Loucy (cell line): ENCODE measurements around the gene LTB.

ENCODE experiments used
- CTCF ChIP-seq: fragments of 200-600 bp; sonication (generic); conservative IDR thresholded peaks from 2 replicates; pipeline ENCODE4 v1.5.1; 2014; ENCODE audit warnings: mild to moderate bottlenecking, antibody characterized with exemption, low read length
- EZH2phosphoT487 ChIP-seq: fragments of 200-600 bp; IDR thresholded peaks from 2 replicates; pipeline ENCODE4 v1.6.1; 2018; ENCODE audit warnings: antibody characterized with exemption, mild to moderate bottlenecking, moderate library complexity, borderline replicate concordance

DNA sequence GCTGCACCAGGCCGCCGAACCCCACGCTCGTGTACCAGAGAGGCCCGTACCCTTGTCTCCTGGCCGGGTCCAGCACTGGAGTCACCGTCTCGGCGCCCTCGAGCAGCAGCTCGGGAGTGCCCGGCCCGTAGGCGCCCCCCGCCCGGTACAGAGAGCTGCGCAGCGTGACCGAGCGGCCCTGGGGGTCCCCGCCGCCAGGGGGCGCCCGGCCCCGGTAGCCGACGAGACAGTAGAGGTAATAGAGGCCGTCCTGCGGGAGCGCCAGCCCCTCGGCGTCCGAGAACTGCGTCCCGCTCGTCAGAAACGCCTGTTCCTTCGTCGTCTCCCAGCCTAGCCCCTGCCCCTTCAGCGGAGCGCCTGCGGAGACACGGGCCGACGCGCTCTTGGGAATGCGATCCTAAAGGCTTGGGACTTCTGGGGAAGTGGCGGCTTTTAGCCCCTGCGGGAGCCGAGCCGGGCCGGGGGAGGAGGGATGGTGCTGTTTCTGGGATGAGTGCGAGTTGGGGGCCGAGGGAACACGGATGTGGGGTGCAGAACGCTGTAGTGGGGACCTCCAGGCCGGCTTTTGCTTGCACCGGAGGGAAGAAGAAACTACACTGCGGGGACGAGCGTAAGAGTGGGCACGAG is 1.3 kb downstream of the LTB start:
- TF ChIP-seq EZH2phosphoT487 (no peak), CTCF (peak; percentile 82)
